ENCODE results near the gene MASP1. TPM values are rescaled to one million over a fixed set of nuclear protein-coding genes. Genes with fewer than 3 reads are reported as not detected.
A peak's percentile ranks its signal among the peaks of the same experiment; 100 is the strongest.

Gene MASP1
- total and polyA plus RNA-seq, 2 experiments from 2014 or later, result 1.6 to 3.0 TPM

DNA sequence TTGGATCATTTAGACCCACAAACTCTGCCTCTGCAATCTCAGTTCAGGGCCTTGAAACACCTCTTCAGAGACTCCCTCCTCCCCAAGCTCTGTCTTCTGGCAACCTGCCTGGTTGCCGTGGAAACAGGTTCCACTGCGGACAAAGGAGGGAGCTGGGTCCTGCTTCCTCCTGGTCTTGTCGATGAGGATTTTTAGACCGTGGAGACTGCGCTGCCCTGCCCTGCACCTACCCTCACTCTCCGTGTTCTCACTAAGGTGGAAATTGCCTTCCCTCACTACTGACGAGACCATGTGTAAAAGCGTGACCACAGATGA is 94.2 kb downstream of the MASP1 start, which contains the start of gene RTP1:
Gene RTP1 (plus strand): TSS at position 152 of the 315 bp plus-strand sequence. CDS start 30 bp downstream, at position 182.
- H3K4me3 ChIP-seq, result no peak within 1 kb of the TSS
- no peak within 1 kb of the TSS for H3K4me3 Mint-ChIP-seq
- no peak within 1 kb of the TSS for H2AFZ ChIP-seq
- H3K27ac ChIP-seq (ENCODE audit: low read depth), result no peak within 1 kb of the TSS
- ATAC-seq (peak; percentile 61), DNase-seq (ENCODE audit: low spot score) (peak; percentile 71)
- H3K4me1 ChIP-seq (ENCODE audit: insufficient read depth), result no peaks in the 10 kb centered on the region
- no peaks in the 10 kb centered on the region for H4K20me1 ChIP-seq (replicated peaks; ENCODE audit: insufficient read depth)
- peaks cover 3% of the 10 kb centered on the region; the same call in 2 of the 3 replicates for H3K4me1 Mint-ChIP-seq
- no peaks in the 10 kb centered on the region for H3K79me2 ChIP-seq (replicated peaks; ENCODE audit: insufficient read depth)
- H3K27ac Mint-ChIP-seq, result no peak within 1 kb of the TSS
- H3K36me3 ChIP-seq (ENCODE audit: insufficient read depth), result no peaks in the 10 kb centered on the region; the same call in 1 of the 2 replicates
- no peaks in the 10 kb centered on the region for H3K27me3 Mint-ChIP-seq (ENCODE audit: insufficient read depth, low read depth, poor library complexity)
- no peaks in the 10 kb centered on the region for H3K27me3 ChIP-seq (ENCODE audit: insufficient read depth)
- 0 out of 2 replicates have a peak, but pooled peaks cover 3% of the 10 kb centered on the region for H3K9me2 ChIP-seq (ENCODE audit: insufficient read depth)
- no peaks in the 10 kb centered on the region; the same call in 2 of the 3 replicates for H3K9me3 Mint-ChIP-seq
- TF ChIP-seq, protein P1, sequence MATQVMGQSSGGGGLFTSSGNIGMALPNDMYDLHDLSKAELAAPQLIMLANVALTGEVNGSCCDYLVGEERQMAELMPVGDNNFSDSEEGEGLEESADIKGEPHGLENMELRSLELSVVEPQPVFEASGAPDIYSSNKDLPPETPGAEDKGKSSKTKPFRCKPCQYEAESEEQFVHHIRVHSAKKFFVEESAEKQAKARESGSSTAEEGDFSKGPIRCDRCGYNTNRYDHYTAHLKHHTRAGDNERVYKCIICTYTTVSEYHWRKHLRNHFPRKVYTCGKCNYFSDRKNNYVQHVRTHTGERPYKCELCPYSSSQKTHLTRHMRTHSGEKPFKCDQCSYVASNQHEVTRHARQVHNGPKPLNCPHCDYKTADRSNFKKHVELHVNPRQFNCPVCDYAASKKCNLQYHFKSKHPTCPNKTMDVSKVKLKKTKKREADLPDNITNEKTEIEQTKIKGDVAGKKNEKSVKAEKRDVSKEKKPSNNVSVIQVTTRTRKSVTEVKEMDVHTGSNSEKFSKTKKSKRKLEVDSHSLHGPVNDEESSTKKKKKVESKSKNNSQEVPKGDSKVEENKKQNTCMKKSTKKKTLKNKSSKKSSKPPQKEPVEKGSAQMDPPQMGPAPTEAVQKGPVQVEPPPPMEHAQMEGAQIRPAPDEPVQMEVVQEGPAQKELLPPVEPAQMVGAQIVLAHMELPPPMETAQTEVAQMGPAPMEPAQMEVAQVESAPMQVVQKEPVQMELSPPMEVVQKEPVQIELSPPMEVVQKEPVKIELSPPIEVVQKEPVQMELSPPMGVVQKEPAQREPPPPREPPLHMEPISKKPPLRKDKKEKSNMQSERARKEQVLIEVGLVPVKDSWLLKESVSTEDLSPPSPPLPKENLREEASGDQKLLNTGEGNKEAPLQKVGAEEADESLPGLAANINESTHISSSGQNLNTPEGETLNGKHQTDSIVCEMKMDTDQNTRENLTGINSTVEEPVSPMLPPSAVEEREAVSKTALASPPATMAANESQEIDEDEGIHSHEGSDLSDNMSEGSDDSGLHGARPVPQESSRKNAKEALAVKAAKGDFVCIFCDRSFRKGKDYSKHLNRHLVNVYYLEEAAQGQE (IDR thresholded peaks at IDR 0.05; ENCODE audit: unreplicated experiment), result no peak
- TF ChIP-seq, protein P2, sequence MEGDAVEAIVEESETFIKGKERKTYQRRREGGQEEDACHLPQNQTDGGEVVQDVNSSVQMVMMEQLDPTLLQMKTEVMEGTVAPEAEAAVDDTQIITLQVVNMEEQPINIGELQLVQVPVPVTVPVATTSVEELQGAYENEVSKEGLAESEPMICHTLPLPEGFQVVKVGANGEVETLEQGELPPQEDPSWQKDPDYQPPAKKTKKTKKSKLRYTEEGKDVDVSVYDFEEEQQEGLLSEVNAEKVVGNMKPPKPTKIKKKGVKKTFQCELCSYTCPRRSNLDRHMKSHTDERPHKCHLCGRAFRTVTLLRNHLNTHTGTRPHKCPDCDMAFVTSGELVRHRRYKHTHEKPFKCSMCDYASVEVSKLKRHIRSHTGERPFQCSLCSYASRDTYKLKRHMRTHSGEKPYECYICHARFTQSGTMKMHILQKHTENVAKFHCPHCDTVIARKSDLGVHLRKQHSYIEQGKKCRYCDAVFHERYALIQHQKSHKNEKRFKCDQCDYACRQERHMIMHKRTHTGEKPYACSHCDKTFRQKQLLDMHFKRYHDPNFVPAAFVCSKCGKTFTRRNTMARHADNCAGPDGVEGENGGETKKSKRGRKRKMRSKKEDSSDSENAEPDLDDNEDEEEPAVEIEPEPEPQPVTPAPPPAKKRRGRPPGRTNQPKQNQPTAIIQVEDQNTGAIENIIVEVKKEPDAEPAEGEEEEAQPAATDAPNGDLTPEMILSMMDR (conservative IDR thresholded peaks at IDR 0.05; ENCODE audit: low read depth in 2 of 2), result no peak
- TF ChIP-seq, protein P3, sequence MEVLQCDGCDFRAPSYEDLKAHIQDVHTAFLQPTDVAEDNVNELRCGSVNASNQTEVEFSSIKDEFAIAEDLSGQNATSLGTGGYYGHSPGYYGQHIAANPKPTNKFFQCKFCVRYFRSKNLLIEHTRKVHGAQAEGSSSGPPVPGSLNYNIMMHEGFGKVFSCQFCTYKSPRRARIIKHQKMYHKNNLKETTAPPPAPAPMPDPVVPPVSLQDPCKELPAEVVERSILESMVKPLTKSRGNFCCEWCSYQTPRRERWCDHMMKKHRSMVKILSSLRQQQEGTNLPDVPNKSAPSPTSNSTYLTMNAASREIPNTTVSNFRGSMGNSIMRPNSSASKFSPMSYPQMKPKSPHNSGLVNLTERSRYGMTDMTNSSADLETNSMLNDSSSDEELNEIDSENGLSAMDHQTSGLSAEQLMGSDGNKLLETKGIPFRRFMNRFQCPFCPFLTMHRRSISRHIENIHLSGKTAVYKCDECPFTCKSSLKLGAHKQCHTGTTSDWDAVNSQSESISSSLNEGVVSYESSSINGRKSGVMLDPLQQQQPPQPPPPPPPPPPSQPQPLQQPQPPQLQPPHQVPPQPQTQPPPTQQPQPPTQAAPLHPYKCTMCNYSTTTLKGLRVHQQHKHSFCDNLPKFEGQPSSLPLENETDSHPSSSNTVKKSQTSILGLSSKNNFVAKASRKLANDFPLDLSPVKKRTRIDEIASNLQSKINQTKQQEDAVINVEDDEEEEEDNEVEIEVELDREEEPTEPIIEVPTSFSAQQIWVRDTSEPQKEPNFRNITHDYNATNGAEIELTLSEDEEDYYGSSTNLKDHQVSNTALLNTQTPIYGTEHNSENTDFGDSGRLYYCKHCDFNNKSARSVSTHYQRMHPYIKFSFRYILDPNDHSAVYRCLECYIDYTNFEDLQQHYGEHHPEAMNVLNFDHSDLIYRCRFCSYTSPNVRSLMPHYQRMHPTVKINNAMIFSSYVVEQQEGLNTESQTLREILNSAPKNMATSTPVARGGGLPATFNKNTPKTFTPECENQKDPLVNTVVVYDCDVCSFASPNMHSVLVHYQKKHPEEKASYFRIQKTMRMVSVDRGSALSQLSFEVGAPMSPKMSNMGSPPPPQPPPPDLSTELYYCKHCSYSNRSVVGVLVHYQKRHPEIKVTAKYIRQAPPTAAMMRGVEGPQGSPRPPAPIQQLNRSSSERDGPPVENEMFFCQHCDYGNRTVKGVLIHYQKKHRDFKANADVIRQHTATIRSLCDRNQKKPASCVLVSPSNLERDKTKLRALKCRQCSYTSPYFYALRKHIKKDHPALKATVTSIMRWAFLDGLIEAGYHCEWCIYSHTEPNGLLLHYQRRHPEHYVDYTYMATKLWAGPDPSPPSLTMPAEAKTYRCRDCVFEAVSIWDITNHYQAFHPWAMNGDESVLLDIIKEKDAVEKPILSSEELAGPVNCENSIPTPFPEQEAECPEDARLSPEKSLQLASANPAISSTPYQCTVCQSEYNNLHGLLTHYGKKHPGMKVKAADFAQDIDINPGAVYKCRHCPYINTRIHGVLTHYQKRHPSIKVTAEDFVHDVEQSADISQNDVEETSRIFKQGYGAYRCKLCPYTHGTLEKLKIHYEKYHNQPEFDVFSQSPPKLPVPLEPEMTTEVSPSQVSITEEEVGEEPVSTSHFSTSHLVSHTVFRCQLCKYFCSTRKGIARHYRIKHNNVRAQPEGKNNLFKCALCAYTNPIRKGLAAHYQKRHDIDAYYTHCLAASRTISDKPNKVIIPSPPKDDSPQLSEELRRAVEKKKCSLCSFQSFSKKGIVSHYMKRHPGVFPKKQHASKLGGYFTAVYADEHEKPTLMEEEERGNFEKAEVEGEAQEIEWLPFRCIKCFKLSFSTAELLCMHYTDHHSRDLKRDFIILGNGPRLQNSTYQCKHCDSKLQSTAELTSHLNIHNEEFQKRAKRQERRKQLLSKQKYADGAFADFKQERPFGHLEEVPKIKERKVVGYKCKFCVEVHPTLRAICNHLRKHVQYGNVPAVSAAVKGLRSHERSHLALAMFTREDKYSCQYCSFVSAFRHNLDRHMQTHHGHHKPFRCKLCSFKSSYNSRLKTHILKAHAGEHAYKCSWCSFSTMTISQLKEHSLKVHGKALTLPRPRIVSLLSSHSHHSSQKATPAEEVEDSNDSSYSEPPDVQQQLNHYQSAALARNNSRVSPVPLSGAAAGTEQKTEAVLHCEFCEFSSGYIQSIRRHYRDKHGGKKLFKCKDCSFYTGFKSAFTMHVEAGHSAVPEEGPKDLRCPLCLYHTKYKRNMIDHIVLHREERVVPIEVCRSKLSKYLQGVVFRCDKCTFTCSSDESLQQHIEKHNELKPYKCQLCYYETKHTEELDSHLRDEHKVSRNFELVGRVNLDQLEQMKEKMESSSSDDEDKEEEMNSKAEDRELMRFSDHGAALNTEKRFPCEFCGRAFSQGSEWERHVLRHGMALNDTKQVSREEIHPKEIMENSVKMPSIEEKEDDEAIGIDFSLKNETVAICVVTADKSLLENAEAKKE (CRISPR knock-in tag; IDR thresholded peaks at IDR 0.05), result no peak
- TF ChIP-seq POLR2AphosphoS5 (IDR thresholded peaks at IDR 0.05; ENCODE audit: low read depth) (no peak), JUNB (IDR thresholded peaks at IDR 0.05; ENCODE audit: unreplicated experiment) (no peak), EZH2phosphoT487 (IDR thresholded peaks at IDR 0.05; ENCODE audit: unreplicated experiment) (no peak), CREB1 (CRISPR knock-in tag; IDR thresholded peaks at IDR 0.05; ENCODE audit: low read depth) (no peak), ZNF114 (CRISPR knock-in tag; IDR thresholded peaks at IDR 0.05) (no peak), STAT1 (IDR thresholded peaks at IDR 0.05; ENCODE audit: unreplicated experiment) (no peak), NANOG (IDR thresholded peaks at IDR 0.05; ENCODE audit: borderline replicate concordance) (no peak), ZNF331 (CRISPR knock-in tag; IDR thresholded peaks at IDR 0.05; ENCODE audit: low read depth) (no peak)
- TF ChIP-seq, protein P4, sequence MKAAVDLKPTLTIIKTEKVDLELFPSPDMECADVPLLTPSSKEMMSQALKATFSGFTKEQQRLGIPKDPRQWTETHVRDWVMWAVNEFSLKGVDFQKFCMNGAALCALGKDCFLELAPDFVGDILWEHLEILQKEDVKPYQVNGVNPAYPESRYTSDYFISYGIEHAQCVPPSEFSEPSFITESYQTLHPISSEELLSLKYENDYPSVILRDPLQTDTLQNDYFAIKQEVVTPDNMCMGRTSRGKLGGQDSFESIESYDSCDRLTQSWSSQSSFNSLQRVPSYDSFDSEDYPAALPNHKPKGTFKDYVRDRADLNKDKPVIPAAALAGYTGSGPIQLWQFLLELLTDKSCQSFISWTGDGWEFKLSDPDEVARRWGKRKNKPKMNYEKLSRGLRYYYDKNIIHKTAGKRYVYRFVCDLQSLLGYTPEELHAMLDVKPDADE (IDR thresholded peaks at IDR 0.05), result no peak
- no peaks in the 10 kb centered on the region for H3F3A ChIP-seq (replicated peaks; ENCODE audit: low read depth)
- H3K36me3 Mint-ChIP-seq (ENCODE audit: low read depth), result no peaks in the 10 kb centered on the region
- no peak within 1 kb of the TSS for H3K4me2 ChIP-seq
